Ecto neural progenitor cell (in vitro differentiated cells): ENCODE measurements around the gene GSTO2.

ENCODE experiments used
- DNase-seq: peaks from one replicate; pipeline ENCODE4 v3.0.0-alpha.2; 2018; ENCODE audit warnings: low spot score

The GSTO2 gene

DNA sequence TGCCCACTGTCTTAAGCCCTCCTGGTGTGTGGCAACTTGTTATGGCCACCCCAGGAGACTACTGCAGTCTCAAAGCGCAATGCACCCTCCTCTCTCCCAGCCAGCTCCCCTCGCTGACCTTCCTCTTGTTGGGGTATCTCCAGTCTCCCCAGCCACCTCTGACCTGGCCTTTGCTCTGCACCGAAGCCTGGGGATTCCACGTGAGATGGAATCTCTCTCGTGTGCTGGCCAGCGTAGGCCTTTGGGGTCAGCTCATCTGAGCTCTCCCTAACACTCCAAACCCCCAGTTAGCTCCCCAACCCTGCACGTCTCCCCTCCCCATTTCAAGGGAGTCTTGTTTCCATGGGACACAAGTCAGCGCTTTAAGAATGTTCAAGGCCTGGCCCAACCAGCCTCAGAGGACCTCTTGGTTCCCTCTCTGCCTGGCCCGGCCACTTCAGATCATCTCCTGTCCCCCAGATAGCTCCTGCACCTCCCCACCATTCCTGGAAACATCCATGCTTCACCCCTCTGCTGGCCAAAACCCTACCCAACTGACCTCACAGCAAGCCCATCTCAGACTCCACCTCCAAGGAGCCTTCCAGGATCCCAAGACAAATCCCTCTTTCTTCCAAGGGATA lies 58.1 kb downstream of the GSTO2 start:
- no peak for DNase-seq

DNA sequence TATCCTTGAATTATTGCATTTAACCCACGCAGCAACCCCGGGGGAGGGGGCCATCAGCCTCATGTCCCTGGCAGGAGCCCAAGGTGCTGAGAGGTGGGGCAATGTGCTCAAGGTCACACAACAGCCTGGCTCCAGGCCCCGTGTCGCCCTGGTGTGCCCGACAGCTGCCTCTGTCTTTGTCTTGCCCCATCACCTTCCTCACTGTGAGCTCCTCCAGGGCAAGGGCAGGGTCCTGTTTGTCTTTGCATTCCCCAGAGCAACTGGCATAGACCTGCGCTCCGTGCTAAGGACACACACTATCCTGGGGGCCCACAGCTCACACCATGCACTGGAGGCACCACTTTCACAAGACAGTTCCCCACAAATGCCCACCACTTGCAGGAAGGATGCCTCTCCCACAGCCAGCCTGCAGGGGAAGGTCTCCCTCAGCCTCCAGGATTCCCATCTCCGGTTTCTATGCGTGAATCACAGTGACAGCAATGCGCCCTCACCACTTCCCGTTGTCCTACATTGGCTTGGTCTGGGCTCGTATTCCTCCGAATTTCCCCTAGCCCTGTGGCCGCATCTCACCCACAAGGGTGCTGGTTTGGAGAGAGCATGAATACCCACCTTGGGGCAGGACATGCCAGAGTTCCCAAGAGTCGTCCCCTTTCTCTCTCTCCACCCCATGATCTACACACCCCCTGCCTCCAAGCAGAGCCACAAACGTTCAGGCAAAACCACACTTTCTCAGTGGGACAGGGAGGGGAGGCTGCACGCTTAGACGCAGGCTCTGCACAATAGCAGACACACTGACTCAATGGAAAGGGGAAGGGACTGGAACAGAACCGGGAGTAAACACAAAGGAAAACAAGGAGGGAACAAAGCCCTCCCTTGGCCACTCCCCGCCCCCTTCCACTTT lies 59.0 kb downstream of the GSTO2 start:
- DNase-seq = peak; percentile 80

DNA sequence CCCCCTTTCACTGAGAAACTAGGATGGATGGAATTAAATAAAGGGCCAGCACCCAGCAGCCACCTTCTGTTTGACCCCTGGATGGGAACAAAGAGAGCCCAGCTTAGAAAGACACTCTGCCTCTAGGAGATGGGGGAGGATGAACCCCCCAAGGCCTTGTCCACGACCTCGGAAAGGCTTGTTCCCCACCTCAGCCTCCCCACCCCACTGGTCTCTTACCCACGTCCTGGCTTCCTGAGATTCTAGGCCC lies 59.6 kb downstream of the GSTO2 start:
- DNase-seq = peak; percentile 81

DNA sequence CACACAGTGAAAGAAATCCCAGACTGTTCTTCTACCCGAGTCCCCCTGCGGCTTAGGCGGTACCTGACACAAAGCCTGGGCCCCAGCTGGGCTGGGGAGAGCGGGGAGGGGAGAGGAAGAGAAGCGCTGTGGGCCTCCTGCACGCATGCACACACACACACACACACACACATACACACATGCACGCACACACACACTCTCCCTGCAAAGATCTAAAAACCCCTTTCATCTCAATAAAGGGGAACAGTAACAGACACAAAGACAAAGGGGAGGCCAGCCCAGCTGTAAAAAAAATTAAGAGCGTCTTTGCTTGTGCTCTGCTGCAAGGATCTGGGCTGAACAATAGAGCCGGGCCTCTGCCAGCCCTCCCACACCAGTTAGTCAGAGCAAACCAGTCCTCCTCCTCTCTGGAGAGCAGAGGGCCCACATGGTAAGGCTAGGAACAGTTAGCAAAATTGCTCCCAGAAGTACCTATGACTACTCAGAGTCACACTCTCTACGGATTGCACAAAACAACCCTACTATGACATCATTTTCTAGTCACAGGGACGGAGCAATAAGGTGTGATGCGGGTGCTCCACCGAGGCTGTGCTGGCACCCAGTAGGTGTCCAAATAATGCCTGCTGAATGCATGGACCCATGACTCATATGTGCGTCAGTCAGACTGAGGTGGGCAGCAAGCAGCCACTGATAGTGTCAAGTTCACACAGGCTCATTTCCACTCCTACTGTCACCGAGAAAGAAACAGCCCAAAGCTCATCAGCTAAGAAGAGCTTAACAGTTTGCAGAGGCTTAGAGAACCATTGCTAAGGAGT lies 60.1 kb downstream of the GSTO2 start:
- no peak for DNase-seq

DNA sequence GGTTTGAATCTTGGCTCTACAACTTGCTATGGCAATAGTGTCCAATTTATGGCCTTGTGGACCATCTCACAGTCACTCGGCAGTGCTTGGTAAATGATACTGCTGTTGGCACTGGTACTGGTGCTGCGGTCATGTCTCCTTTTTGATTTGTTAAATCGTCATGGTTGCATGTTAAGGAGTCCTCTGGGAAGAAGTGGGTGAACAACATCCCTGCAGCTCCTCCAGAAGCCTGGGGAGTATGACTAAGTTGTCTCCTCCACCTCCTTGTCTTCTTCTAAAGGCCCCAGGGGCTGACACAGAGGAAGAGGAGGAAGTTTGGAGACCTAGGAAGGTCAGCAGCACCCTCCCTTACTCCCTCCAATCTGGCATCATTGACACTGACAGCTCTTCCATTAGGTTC lies 60.8 kb downstream of the GSTO2 start:
- no peak for DNase-seq

DNA sequence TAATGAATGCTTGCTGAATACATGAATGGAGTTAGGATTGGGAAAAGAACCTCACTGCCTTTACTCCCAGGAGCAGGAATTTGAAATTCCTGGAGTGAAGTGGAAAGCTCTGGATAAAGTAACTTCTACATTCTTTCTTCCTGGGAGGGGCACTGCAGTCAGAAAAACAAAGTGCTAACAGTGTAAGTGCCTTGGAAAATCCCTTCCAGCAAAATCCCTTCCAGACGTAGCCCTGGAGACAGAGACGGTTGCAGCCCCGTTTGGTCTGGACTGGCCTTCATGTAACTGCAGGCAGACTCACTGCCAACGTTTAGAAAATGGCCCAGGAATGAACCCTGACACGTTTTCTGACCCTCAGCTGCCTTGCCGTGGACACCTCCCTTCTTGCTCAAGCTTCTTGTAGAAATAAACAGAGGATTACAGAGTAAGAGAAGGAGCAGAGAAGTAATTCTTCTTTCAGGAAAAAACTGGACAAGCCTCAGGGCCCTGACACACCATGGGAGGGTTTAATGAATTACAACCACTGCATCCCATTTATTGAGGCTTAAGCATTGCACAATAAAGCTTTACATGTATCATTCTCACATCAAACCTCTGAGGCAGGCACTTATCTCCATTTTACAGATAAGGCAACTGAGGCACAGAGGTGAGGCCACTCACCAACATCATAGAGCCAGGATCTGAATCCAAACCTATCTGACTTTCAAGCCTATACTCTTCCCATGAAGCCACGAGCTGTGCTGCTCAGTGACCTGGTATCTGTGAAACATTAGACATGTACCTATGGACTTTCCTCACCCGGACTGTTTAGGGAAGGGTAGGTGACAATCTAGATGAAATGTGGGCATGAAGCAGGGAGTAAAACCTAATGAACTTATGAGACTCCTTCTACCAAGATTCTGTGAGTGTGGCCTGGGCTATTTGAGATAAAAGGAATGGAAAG lies 61.5 kb downstream of the GSTO2 start:
- DNase-seq = no peak

DNA sequence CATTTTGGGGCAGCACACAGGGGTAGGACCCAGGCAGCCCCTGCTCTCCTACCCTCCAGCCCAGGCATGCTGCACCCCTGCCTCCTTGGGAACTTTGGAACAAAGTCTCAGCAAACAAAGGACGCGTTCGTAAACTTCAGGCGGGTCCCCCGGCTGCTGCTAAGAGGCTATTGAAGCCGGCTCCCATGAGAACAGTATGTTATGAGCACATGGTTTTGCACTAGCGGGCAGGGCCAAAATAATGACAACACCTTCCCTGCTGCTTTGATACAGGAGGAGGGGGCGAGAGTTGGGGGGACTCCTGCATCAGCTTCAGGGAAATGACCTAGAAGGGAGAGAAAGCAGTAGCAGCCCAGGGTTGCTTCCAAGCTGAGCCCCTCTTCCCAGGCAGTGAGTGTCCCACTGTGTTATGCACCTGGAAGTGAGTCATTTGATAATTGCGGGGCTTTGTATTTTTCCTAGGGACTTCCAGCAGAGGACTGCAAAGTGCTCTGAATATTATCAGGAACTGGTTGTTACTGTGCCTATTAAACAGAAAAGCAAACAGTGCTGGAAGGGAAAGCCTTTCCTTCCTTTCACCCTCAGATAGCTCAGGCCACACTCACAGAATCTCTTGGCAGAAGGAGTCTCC lies 62.3 kb downstream of the GSTO2 start:
- no peak for DNase-seq

DNA sequence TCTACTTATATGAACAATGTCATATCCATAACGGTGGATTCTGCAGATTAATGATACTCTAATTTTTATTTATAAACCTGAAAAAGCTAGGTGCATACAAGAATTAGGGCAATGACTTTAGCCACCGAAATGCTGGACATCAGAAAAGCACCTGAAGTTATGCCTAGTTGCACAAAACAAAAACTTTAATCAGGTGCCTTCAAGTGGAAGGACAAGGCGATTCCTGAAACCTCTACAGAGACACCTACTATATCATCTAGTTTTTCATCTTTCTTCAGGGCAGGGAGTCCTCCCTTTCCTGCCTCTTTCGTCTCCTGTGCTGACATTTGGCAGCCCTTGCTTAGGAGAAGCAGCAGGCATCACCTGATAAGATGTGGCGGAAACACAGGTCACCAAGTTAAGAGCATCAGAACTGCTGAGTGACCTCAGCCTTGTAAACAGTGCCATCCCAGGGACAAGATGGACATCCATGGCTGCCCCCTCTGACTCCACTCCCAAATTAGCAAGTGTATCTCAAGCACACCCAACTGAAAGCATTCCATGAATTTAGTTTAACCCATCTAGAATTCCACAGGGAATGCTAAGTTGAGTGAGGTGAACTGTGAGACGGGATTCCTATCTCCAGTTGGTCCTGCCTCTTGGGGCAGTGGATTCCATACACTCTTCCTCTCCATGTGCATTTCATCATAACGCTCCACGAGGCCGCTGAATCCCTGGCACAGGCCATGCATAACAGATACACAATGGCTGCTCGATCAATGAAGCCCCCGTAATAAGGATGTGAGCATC lies 63.5 kb downstream of the GSTO2 start:
- peak; percentile 17 for DNase-seq

DNA sequence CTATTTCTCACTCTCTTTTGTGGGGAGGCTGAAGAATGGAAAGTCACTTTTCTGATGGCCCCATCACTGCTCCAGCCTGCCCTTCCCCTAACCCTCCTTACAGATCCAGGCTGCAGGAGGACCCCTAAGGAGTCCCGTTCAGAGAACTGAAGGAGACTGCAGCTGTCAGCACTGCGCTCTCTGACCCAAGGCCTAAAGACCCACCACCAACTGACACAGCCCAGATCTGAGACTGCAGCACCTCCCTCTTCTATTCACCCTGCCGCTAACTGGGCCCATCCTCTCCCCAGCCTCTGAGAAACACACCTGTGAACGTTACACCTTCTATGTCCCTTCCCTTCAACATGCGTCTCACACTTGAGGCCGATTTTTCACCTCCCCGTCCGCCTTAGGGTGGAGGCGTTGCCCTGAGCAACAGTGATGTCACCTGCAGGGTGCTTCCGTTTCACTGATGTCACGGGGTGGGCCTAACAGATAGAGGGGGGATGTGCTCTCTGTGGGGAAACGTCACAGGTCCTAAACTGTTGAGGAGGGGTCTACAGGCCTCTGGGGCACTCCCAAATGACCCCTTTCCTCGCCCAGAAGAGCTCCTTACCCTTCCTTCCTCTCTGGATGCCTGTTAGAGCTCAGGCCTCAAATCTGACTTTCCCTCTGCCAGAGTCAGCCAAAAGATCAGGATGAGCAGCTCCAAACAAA lies 64.2 kb downstream of the GSTO2 start:
- DNase-seq = peak; percentile 46

DNA sequence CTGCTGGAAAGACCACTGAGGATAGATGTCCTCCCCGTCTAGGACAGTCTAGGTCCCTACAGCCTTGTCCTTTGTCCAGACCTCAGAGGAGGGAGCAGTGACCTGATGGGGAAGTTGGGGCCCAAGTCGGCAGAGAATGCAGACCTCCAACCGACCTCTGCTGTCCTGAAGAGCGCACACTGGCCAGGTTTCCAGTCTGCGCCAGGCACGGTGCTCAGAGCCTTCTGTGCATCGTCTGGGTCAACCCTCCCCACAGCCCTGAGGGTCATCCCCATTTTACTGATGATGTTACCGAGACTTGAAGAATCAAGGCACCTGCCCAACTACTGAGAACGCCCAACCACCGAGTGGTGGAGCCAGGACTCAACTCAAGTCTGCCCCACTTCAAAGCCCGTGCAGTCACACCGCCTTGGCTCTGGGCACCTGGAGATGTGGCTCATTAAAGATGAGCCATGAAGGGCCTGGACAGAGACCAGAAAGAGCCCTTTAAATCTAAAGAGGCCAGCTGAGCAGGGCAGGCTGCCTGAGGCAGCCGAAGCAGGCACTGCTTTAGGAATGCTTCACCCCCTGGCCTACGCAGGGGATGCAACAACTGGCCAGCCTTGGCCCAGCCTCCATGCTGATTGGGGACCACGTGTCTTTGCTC lies 64.9 kb downstream of the GSTO2 start:
- peak; percentile 41 for DNase-seq

DNA sequence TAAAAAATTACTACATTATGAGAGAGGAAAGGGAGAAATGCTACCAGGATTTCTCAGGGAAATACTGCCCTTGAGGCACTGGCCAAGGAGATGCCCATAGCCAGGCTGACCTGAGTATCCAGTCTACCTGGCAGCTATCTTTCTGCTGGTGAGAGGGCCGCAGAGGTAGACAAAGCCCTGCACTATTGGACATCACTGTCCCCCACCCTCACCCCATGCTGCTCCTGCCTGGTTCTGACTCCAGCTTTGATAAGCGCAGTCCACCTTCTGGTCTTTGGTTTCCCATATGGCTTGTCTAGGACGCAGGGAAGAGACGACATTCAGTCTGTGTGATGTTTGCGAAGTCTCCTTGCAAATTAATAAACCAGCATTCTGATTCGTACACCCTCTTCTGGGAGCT lies 65.6 kb downstream of the GSTO2 start:
- no peak for DNase-seq

DNA sequence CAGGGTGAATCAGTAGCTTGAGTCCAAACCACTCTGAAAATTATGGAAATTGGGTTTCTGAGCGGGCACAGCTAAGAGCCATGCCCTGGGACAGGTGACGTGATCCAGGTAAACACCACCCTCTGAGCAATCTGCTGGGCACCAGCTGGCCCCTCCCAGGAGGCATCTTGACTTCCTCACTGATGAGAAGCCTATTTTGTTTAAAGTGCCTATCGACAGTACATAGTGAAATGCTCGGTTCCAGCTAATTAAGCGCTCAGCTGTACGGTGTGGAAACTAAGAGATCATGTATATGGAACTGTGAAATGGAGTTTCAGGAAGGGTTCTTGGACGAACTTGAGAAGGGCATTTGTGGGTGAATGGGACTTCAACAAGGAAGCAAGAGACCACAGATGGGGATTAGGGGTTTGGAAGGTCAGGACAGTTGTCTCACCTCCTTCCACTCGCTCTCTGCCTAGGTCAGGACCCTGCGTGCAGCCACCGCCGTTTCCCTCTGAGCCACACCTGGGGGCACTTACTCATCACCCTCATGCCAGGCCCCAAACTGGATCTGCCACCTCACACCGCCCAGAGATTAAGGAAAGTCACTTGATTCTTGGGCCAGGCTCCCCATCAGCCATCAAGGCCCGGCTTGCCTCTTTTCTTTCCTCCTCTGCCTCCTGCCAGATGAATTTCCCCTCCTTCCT lies 66.1 kb downstream of the GSTO2 start:
- peak; percentile 35 for DNase-seq

DNA sequence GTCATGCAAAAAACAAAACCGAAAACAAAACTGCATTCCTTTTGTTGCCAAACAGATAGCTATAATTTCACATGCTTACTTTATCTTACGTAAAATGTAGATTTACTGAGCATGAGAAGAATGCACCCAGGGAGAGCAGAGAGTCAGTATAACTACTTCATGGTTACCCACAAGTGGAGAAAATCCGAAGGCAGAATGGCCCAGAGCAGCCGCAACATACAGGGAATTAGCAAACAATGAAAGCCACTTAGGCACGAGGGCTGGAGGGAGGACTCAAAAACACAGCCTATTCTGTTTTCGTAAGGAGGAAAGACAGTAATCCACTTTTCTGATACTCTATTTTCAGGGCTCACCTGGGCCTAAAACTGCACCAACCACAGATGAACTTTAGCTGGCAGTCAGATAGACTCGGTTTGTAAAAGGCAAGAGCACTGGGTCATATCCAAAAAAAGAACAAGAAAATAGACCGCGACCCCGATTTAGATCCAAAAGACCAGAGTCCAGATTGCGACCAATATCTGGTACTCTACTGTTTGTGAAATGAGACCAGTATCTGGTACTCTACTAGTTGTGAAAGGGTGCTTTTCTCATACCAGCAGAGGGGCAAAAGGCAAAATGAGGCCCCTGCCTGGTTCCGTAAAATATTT lies 68.0 kb downstream of the GSTO2 start:
- DNase-seq = no peak

DNA sequence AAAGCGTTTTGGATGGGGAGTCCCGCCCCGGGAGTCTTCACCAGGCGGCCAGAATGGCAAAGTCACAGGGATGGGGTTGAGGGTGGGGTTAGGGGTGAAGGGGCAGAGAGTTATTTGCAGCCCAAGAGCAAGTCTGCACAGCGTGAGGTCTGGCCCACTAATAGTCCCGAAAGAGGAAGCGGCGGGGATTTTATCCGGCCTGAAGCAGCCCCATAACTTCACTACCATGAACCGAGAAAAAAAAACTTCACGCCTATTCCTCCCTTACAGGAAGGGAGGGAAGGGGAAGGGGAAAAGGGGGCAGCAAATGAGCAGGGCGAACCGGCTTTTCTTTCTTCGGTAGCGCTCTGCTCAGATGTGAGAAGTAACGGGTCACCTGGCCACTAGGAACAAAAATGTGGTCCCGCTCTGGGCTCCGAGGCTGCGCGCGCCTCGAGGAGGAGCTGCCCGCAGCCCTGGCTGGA lies 68.6 kb downstream of the GSTO2 start:
- DNase-seq = no peak

DNA sequence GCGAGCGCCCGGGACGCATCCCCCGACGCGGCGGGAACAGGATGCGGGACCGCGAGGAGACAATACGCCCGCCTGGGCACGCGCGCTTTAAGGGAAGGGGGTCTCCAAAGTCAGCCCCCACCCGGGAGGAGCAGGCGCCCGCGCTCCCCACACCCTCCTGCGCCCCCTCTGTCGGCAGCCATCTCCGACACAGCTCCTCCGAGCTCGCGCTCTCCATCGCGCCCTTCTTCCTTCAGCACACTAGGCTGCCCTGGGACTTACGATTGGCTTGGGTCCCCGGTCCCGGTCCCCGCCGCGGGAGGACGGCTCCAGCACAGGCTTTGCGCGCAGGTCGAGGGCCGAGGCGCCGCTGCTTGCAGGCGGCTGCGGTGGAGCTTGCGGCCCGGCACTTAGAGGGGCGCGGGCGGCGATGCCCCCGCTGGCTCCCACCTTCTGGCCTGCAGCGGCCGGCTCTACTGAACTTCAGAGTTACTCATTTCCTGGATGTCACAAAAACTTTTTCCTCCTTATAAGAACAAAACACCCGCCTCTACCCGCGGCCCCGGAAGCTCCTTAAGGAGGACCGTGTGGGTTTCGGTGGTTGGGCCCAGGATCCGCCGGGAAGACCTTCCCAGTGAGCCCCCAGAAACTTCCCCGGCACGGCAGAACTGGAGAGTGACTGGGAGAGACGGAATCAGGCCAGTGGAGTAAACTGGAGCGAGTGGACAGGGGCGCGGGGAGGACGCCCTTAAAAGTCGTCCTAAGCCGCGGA lies 69.2 kb downstream of the GSTO2 start, which contains the start of gene ITPRIP:
TSS of gene ITPRIP (minus strand) at position 481 of the 751 bp plus-strand sequence. CDS start 22,414 bp downstream, outside the sequence.
- peak; percentile 81 for DNase-seq

DNA sequence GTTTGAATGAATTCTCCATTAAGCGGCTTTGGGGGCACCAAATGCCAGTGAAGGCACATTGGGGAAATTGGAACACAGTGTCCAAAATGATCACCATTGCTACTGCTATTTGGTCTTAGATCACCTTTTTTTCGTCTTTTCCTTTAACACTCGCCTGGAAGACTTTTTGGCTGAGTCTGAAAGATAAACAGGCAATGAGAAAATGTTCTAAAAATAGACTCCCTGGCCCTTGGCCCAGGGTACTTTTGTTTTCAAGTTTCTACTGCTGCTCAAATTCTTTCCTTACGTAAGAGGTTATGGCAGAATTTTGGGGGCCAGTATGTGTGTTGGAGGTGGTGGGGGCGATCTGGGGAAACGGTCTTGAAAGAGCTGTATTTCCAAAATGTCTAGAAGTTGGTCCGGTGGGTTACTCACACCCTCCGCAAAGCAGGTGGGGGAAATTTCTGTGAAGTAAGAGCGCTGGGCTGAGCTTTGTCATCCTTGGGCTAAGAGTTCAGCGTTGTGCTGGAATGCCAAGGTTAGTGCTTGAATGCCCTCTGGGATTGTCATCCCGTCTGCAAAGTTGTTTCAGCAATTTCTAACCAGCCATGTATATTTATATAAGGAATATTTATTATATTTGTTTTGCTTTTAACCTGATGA lies 70.6 kb downstream of the GSTO2 start:
- DNase-seq = no peak

DNA sequence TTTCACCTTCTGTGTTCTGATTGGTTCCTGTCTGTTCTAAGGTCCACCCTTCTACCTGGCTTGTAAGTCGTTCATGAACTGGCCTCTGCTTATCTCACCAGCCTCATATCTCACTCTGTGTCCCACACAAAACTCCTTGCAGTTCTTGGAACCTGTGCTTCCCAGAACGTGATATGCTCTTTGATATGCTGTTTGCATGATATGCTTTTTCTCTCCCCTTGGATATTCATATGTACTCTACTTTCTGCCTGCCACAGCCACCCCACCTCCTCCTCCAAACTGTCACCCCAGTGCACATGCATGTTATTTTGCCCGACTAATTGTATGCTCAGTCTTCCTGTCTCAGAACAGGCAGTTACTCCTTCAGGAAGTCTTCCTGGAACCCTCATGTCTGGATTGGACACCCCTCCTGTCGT lies 71.1 kb downstream of the GSTO2 start:
- no peak for DNase-seq
